GM12878 (cell line): ENCODE results near the gene FITM1. TPM values are rescaled to one million over a fixed set of nuclear protein-coding genes. Genes with fewer than 3 reads are reported as not detected.
A peak's percentile ranks its signal among the peaks of the same experiment; 100 is the strongest.

Experiments used
- BACH1 ChIP-seq: fragments of 450-650 bp; IDR thresholded peaks from 2 replicates; pipeline ENCODE4 v1.6.1; 2017; ENCODE audit warnings: mild to moderate bottlenecking, borderline replicate concordance
- BHLHE40 ChIP-seq, 2 experiments: fragments of 450-650 bp in 1 of 2; IDR thresholded peaks; 2 replicates each; pipeline ENCODE4 v1.6.1; 2011 to 2017; ENCODE audit warnings: low read depth in 2 of 2, borderline replicate concordance in 1 of 2, improper control_type of control experiment in 1 of 2, low read length in 1 of 2, mild to moderate bottlenecking in 1 of 2
- BRCA1 ChIP-seq: IDR thresholded peaks from 2 replicates; pipeline ENCODE4 v1.6.1; 2011; ENCODE audit warnings: low read depth, low read length, improper control_type of control experiment
- CHD2 ChIP-seq: IDR thresholded peaks from 2 replicates; pipeline ENCODE4 v1.6.1; 2011; ENCODE audit warnings: low read depth, low read length, improper control_type of control experiment, borderline replicate concordance
- EGR1 ChIP-seq, 2 experiments: IDR thresholded peaks; 1 replicate in 1 of 2; 2 replicates in 1 of 2; pipeline ENCODE4 v1.6.1; 2011 to 2012; ENCODE audit warnings: low read depth in 2 of 2, low read length in 2 of 2, borderline replicate concordance in 1 of 2, mild to moderate bottlenecking in 1 of 2, moderate library complexity in 1 of 2
- ESRRA ChIP-seq: IDR thresholded peaks from 2 replicates; pipeline ENCODE4 v1.6.1; 2012; ENCODE audit warnings: mild to moderate bottlenecking, low read length, improper control_type of control experiment
- KDM1A ChIP-seq: fragments of 200-600 bp; sonication (generic); IDR thresholded peaks from 2 replicates; pipeline ENCODE4 v1.6.1; 2016; ENCODE audit warnings: borderline replicate concordance
- MXI1 ChIP-seq: fragments of 150-350 bp; IDR thresholded peaks from 2 replicates; pipeline ENCODE4 v1.6.1; 2011; ENCODE audit warnings: low read depth, mild to moderate bottlenecking, inconsistent platforms, low read length, improper control_type of control experiment
- NBN ChIP-seq: fragments of 450-650 bp; IDR thresholded peaks from 2 replicates; pipeline ENCODE4 v1.6.1; 2016
- NRF1 ChIP-seq: conservative IDR thresholded peaks from 2 replicates; pipeline ENCODE4 v1.6.1; 2011; ENCODE audit warnings: mild to moderate bottlenecking, low read depth, low read length, improper control_type of control experiment
- PAX5 ChIP-seq: IDR thresholded peaks from 2 replicates; pipeline ENCODE4 v1.6.1; 2011; ENCODE audit warnings: low read depth, low read length, borderline replicate concordance
- POLR2A ChIP-seq: IDR thresholded peaks from 2 replicates; pipeline ENCODE4 v1.6.1; 2011; ENCODE audit warnings: low read depth, mild to moderate bottlenecking, low read length
- RBBP5 ChIP-seq: fragments of 200-600 bp; sonication (generic); conservative IDR thresholded peaks from 2 replicates; pipeline ENCODE4 v1.6.1; 2016
- RCOR1 ChIP-seq: conservative IDR thresholded peaks from 2 replicates; pipeline ENCODE4 v1.6.1; 2012; ENCODE audit warnings: low read depth, low read length, improper control_type of control experiment
- RELA ChIP-seq: fragments of 450-650 bp; IDR thresholded peaks from 2 replicates; pipeline ENCODE4 v1.8.0; 2014; ENCODE audit warnings: borderline replicate concordance; ENCODE audit not compliant: partially characterized antibody
- SP1 ChIP-seq: IDR thresholded peaks from one replicate; pipeline ENCODE4 v1.6.1; 2011; ENCODE audit warnings: low read depth, low read length
- SRF ChIP-seq, 2 experiments: IDR thresholded peaks; 2 replicates each; pipeline ENCODE4 v1.6.1; 2011; ENCODE audit warnings: low read depth in 2 of 2, low read length in 2 of 2, mild to moderate bottlenecking in 1 of 2, moderate library complexity in 1 of 2
- ZBED1 ChIP-seq: IDR thresholded peaks from 2 replicates; pipeline ENCODE4 v1.6.1; 2016; ENCODE audit warnings: borderline replicate concordance
- ZNF207 ChIP-seq: fragments of 450-650 bp; IDR thresholded peaks from 2 replicates; pipeline ENCODE4 v1.6.1; 2014; ENCODE audit warnings: antibody characterized with exemption, mild to moderate bottlenecking, borderline replicate concordance
- polyA plus RNA-seq, 11 experiments: library from polyadenylated mRNA; depleted of rRNA in 4 of 11; unstranded in 6 of 11; stranded (reverse) in 5 of 11; fragments of >200 nt; fragmentation: Nextera tagmentation in 4 of 11; fragmentation: Illumina TruSeq in 1 of 11; extraction: Ambion mirVana in 4 of 11; extraction: Trizol in 1 of 11; gene quantifications; 1 replicate in 1 of 11; 2 replicates in 10 of 11; pipeline versions ENCODE4 v1.2.1 to v1.2.3, GENCODE V29; 2011 to 2016; ENCODE audit warnings: inconsistent platforms in 2 of 11, missing spikeins in 2 of 11, low read depth in 1 of 11
- total RNA-seq, 4 experiments: library from RNA; depleted of rRNA in 3 of 4; stranded (reverse); fragments of >200 nt in 3 of 4; fragmentation: Illumina TruSeq in 1 of 4; extraction: Trizol in 1 of 4; gene quantifications; 2 replicates each; pipeline versions ENCODE4 v1.2.1 to v1.2.3, GENCODE V29; 2013 to 2021
- TF ChIP-seq, protein P1 (sequence below): fragments of 450-650 bp; conservative IDR thresholded peaks from 2 replicates; pipeline ENCODE4 v1.6.1; 2017; ENCODE audit warnings: mild to moderate bottlenecking, moderate library complexity
- TF ChIP-seq, protein P2 (sequence below): fragments of 450-650 bp; formaldehyde crosslinking; IDR thresholded peaks from 2 replicates; pipeline ENCODE4 v1.5.0; 2022; ENCODE audit warnings: mild to moderate bottlenecking, missing genetic modification characterization
- TF ChIP-seq, protein P3 (sequence below): fragments of 450-650 bp; IDR thresholded peaks from 2 replicates; pipeline ENCODE4 v1.6.1; 2017; ENCODE audit warnings: antibody characterized with exemption, mild to moderate bottlenecking, moderate library complexity

The FITM1 gene
- total and polyA plus RNA-seq, 10 of the 15 experiments (the other 5 are each of a cell fraction or from before 2014, with no cell fraction given): 0.11 to 1.9 (median 0.45) TPM; not detected in 2

DNA sequence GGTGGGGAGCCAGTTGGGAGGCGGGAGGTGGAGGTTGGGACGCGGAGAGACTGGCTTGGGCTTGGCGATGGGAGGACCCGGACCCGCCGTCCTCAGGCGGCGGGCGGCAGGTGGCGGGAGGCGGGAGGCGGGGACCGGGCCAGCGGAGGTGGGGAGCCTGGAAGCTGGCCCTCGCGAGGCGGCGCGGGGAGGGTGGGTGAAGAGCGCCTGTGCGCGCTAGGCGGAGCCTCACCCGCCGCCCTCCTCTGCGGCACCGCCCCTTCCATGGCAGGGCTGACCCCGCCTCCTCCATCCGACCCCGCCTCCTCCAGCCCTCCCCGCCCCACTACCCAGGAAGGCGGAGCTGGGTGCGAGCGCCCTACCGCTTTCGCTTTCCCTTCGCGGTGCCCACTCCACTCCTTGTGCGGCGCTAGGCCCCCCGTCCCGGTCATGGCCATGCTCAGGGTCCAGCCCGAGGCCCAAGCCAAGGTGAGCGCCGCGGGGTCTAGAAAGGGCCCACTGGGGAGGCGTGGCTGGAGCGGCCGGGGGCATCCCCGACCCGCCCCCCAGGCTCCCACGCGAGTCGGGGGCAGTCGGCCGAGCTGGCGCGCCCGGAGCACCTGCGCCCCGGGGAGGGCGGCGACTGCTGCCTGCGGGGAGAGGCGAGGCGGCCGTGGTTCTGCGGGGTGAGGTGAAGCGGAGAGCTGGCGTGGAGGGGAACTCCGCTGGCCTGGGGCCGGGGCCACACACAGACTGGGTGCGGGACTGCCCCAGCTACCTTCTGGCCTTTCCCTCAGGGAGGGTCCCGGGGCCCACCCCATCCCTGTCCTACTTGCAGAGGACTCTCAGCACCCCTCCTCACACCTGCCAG is 5.6 kb downstream of the FITM1 start, which contains the start of gene PSME1 (continued):
- TF ChIP-seq, protein P1, sequence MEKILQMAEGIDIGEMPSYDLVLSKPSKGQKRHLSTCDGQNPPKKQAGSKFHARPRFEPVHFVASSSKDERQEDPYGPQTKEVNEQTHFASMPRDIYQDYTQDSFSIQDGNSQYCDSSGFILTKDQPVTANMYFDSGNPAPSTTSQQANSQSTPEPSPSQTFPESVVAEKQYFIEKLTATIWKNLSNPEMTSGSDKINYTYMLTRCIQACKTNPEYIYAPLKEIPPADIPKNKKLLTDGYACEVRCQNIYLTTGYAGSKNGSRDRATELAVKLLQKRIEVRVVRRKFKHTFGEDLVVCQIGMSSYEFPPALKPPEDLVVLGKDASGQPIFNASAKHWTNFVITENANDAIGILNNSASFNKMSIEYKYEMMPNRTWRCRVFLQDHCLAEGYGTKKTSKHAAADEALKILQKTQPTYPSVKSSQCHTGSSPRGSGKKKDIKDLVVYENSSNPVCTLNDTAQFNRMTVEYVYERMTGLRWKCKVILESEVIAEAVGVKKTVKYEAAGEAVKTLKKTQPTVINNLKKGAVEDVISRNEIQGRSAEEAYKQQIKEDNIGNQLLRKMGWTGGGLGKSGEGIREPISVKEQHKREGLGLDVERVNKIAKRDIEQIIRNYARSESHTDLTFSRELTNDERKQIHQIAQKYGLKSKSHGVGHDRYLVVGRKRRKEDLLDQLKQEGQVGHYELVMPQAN: peak; percentile 87
- TF ChIP-seq RELA (peak; percentile 79), ZBED1 (no peak), SP1 (peak; percentile 54), ZNF207 (peak; percentile 48; the same call in 1 of the 2 replicates), MXI1 (peak; percentile 84), SRF (IDR thresholded peaks at IDR 0.05; ENCODE audit: low read depth in 2 of 2, low read length in 2 of 2) (0 out of 4 replicates have a peak, but pooled peaks of 1 of the 2 experiments have one; percentile 63), EGR1 (IDR thresholded peaks at IDR 0.05; ENCODE audit: borderline replicate concordance in 1 of 2, low read depth in 2 of 2, low read length in 2 of 2) (0 out of 3 replicates have a peak, but pooled peaks of 1 of the 2 experiments have one; percentile 27), KDM1A (no peak), NRF1 (0 out of 2 replicates have a peak, but pooled peaks have one; percentile 28), ESRRA (no peak), PAX5 (0 out of 2 replicates have a peak, but pooled peaks have one; percentile 11), NBN (0 out of 2 replicates have a peak, but pooled peaks have one; percentile 14), BRCA1 (peak; percentile 35; the same call in 1 of the 2 replicates), RCOR1 (0 out of 2 replicates have a peak, but pooled peaks have one; percentile 26), CHD2 (peak; percentile 62; the same call in 1 of the 2 replicates), BACH1 (peak; percentile 96), BHLHE40 (IDR thresholded peaks at IDR 0.05; ENCODE audit: borderline replicate concordance in 1 of 2, low read depth in 2 of 2, low read length in 1 of 2) (peak; percentile 6 to 51; a peak in 2 of 4 replicates), POLR2A (peak; percentile 86), RBBP5 (0 out of 2 replicates have a peak, but pooled peaks have one; percentile 62)
- TF ChIP-seq, protein P2, sequence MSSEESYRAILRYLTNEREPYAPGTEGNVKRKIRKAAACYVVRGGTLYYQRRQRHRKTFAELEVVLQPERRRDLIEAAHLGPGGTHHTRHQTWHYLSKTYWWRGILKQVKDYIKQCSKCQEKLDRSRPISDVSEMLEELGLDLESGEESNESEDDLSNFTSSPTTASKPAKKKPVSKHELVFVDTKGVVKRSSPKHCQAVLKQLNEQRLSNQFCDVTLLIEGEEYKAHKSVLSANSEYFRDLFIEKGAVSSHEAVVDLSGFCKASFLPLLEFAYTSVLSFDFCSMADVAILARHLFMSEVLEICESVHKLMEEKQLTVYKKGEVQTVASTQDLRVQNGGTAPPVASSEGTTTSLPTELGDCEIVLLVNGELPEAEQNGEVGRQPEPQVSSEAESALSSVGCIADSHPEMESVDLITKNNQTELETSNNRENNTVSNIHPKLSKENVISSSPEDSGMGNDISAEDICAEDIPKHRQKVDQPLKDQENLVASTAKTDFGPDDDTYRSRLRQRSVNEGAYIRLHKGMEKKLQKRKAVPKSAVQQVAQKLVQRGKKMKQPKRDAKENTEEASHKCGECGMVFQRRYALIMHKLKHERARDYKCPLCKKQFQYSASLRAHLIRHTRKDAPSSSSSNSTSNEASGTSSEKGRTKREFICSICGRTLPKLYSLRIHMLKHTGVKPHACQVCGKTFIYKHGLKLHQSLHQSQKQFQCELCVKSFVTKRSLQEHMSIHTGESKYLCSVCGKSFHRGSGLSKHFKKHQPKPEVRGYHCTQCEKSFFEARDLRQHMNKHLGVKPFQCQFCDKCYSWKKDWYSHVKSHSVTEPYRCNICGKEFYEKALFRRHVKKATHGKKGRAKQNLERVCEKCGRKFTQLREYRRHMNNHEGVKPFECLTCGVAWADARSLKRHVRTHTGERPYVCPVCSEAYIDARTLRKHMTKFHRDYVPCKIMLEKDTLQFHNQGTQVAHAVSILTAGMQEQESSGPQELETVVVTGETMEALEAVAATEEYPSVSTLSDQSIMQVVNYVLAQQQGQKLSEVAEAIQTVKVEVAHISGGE (CRISPR knock-in tag): no peak
- TF ChIP-seq, protein P3, sequence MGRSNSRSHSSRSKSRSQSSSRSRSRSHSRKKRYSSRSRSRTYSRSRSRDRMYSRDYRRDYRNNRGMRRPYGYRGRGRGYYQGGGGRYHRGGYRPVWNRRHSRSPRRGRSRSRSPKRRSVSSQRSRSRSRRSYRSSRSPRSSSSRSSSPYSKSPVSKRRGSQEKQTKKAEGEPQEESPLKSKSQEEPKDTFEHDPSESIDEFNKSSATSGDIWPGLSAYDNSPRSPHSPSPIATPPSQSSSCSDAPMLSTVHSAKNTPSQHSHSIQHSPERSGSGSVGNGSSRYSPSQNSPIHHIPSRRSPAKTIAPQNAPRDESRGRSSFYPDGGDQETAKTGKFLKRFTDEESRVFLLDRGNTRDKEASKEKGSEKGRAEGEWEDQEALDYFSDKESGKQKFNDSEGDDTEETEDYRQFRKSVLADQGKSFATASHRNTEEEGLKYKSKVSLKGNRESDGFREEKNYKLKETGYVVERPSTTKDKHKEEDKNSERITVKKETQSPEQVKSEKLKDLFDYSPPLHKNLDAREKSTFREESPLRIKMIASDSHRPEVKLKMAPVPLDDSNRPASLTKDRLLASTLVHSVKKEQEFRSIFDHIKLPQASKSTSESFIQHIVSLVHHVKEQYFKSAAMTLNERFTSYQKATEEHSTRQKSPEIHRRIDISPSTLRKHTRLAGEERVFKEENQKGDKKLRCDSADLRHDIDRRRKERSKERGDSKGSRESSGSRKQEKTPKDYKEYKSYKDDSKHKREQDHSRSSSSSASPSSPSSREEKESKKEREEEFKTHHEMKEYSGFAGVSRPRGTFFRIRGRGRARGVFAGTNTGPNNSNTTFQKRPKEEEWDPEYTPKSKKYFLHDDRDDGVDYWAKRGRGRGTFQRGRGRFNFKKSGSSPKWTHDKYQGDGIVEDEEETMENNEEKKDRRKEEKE: no peak
